NK-92 treated with Interleukin-12 subunit alpha and Interleukin-12 subunit beta, amount 100 ng/mL, for 24 hours (cell line): ENCODE results near the gene SNRPE.
"Not testable (repeated sequence)": the region's sequence is repeated elsewhere in the genome, so short reads cannot be mapped to it uniquely, and the experiment has no call there.

Source experiments
- DNase-seq: peaks from one replicate; lab custom pipeline; 2025; lab: John Stamatoyannopoulos, UW

The SNRPE gene

GRCh38 chr1:203861379-203862184 is at the start of gene SNRPE:
TSS of gene SNRPE (plus strand) at chr1:203861599. CDS start at chr1:203861660, 61 bp downstream.
- peak; percentile 94 for DNase-seq

- no peak for DNase-seq
Observed at GRCh38 chr1:203813581-203814341, 47.6 kb upstream of the SNRPE start.

DNA sequence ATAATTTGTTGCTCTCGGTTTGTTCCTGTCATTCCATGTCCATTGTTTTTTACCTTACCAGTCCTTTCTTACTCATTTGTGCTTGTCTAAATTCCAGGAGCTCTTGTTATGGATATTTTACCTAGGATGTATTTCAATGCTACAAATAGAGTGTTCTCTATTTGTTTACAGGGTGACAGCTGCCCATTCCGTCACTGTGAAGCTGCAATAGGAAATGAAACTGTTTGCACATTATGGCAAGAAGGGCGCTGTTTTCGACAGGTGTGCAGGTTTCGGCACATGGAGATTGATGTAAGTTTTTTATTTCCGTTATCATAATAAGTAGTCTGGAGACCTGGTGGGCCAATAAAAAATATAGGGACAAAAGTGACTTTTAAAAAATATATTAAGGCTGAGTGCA is 43.0 kb upstream of the SNRPE start:
- DNase-seq, result no peak

- DNase-seq, result no peak
Observed at GRCh38 chr1:203823306-203823705, 38.1 kb upstream of the SNRPE start.

GRCh38 chr1:203826175-203826574 is 35.2 kb upstream of the SNRPE start:
- DNase-seq, result no peak

GRCh38 chr1:203828002-203828401 is 33.4 kb upstream of the SNRPE start:
- no peak for DNase-seq

DNA sequence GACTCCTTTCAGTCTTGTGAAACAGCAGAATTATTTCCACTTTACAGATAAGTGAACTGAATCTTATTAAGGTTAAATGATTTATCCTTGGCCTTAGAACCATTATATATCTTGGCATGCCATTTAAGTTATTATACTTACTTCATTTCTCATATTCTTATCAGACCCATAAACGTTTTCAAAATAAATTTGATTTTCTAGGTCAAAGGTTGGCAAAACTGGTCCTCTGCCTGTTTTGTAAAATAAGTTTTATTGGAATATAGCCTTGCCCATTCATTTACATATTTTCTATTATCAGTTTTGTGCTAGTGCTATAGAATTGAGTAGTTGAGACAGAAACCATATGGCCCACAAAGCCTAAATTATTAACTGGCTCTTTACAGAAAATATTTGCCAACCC is 32.9 kb upstream of the SNRPE start:
- no peak for DNase-seq

DNA sequence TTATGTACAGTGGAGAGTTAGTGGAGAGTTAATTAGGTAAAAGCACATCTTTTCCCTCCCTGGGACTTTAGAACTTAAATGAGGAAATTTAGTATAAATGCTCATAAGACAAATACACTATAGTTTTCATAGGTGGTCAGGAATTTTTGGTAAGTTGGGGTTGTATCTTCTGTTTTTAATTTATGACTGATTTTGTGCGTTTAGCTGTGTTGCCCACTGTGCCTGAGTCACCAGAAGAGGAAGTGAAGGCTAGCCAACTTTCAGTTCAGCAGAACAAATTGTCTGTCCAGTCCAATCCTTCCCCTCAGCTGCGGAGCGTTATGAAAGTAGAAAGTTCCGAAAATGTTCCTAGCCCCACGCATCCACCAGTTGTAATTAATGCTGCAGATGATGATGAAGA is 32.2 kb upstream of the SNRPE start:
- not testable (repeated sequence) for DNase-seq

DNA sequence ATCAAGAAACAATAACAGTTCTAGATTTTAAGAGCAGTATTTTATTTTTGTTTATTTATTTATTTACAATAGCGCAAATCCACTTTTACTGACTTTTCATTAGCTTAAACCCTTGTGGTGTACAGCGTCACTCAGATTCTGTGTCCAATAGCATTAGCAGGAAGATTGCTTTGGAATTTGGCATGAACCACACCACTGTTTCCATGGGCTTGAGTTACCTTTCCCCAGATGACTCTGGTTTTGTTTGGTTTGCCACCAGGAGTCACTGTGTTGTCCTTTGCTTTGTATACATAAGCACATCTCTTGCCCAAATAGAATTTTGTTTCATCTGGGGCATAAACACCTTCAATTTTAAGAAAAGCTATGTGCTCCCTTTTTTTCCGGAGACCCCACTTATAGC is 25.9 kb upstream of the SNRPE start:
- DNase-seq, result no peak

DNA sequence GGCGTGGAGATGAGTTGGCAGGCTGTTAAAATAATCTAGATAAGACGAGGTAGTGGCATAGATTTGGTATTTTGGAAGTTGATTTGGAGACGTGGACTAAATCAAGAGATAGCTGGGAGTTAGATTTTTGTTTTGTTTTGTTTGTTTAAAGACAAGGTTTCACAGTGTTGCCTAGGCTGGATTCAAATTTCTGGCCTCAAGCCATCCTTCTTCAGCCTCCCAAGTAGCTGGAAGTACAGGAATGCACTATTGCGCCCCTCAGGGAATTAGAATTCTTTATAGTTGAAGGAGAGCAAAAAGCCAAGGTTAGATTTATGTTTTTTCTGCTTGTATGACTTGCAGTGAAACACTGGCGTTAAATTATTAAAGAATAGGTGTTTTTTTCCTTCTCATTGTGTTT is 22.3 kb upstream of the SNRPE start:
- DNase-seq, result no peak

GRCh38 chr1:203840208-203840808 is 21.1 kb upstream of the SNRPE start:
- DNase-seq, result no peak

- no peak for DNase-seq
Observed at GRCh38 chr1:203842559-203842876, 18.9 kb upstream of the SNRPE start.

GRCh38 chr1:203843435-203843834 is 18.0 kb upstream of the SNRPE start:
- DNase-seq, result no peak

GRCh38 chr1:203853112-203853511 is 8.3 kb upstream of the SNRPE start:
- DNase-seq, result not testable (repeated sequence)

DNA sequence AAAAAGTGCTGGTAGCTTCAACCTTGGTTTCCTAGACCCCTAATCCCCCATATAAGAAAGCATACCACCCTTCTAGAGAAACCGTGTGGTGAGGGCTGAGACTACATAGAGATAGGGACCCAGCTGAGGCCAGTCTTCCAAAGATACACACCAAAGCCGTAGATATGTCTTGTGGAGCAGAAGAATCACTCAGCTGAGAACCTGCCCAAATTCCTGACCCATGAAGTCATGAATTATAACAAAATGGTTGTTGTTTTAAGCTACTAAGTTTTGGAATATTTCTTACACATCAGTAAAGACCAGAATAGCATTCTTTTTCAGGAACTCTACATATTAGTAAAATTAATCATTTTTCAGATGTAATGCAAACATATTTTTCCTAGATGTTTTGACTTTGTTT is 3.3 kb upstream of the SNRPE start:
- no peak for DNase-seq

- DNase-seq, result no peak
Observed at GRCh38 chr1:203858975-203859374, 2.4 kb upstream of the SNRPE start.

DNA sequence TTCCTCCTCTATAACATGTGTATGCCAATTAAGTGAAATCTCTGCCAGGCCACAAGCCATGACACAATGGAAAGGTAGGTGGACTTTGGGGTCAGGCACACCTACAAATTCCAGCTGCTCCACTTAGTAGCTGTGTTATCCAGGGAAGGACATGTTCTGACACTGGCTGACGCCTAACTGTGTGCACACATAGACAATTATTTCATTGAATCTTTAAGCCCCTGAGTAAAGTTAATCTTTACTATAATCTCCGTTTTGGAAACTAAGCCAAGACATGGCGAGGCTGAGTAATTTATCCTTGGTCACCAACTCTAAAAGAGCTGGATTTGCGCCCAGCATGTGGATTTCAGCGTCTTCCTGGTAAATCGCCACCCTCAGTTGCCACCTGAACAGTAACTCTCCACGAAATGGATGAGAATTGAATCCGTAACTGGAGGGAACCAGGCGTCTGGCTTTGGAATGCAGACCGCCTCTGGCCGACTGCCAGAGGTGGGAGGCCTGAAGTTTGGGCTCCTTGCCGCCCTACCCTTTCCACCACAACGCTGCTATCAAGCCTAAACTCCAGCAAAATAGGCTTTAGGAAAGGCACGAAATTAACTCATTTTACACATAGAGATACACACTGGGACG is 888 bp upstream of the SNRPE start:
- no peak for DNase-seq

DNA sequence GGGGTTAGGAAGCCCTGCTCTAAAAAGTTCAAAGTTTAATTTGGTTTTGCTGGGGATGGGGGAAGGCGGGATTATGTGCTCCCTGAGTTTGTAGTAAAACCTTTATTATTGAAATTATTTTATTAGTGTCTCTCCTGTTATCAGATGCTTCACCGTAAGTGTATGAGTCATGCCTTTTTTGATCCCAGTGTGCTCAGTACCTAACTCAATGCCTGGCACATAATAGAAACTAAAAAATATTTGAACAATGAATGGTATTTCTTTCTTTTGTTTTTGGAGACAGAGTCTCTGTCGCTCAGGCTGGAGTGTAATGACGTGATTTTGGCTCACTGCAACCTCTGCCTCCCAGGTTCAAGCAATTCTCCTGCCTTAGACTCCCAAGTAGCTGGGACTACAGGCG is 6.4 kb downstream of the SNRPE start:
- DNase-seq, result no peak

- DNase-seq, result no peak
Observed at GRCh38 chr1:203870245-203870644, 8.8 kb downstream of the SNRPE start.

- no peak for DNase-seq
Observed at GRCh38 chr1:203871114-203871880, 9.9 kb downstream of the SNRPE start.

- no peak for DNase-seq
Observed at GRCh38 chr1:203873094-203873493, 11.7 kb downstream of the SNRPE start.

GRCh38 chr1:203878422-203878821 is 17.0 kb downstream of the SNRPE start:
- no peak for DNase-seq
